ENCODE results near the gene GLI1. TPM values are rescaled to one million over a fixed set of nuclear protein-coding genes. Genes with fewer than 3 reads are reported as not detected.

GLI1 gene
- total RNA-seq, 2 donors from 2014 or later, result 3.4 to 6.4 TPM

GRCh38 chr12:57518920-57519795, 59.6 kb downstream of the GLI1 start:
- peak overlapping the region; percentile 93 for H3K4me3 Mint-ChIP-seq
- Histone ChIP-seq H3K36me3 (ENCODE audit: control insufficient read depth, insufficient read depth, low read length) (peaks cover 56% of the 10 kb centered on the region), H3K9ac (ENCODE audit: extremely low read depth, low read length, poor library complexity, severe bottlenecking) (peak overlapping the region; percentile 98), H3K27ac (ENCODE audit: low read depth, low read length) (peak overlapping the region; percentile 93), H3K27me3 (ENCODE audit: control insufficient read depth, insufficient read depth, low read length, poor library complexity, severe bottlenecking) (no peaks in the 10 kb centered on the region), H3K9me3 (ENCODE audit: control insufficient read depth, low read length) (no peaks in the 10 kb centered on the region), H3K4me3 (ENCODE audit: low read length) (peak overlapping the region; percentile 96), H3K4me1 (ENCODE audit: control insufficient read depth, insufficient read depth, low read length) (peaks cover 14% of the 10 kb centered on the region)
- peak overlapping the region; percentile 99 for H3K27ac Mint-ChIP-seq
- TF ChIP-seq CTCF (conservative IDR thresholded peaks at IDR 0.05), result no peak
- no peak for DNase-seq
- no peaks in the 10 kb centered on the region for H3K9me3 Mint-ChIP-seq
- peaks cover 49% of the 10 kb centered on the region for H3K36me3 Mint-ChIP-seq (ENCODE audit: low read depth)
- peaks cover 56% of the 10 kb centered on the region for H3K4me1 Mint-ChIP-seq
- WGBS, 2 experiments (ENCODE audit: insufficient coverage in 1 of 2, insufficient read length in 1 of 2), result 32 to 54% methylated on average over 2 to 7 of the region's 7 CpGs
- no peaks in the 10 kb centered on the region for H3K27me3 Mint-ChIP-seq (ENCODE audit: insufficient read depth)

- TF ChIP-seq CTCF (conservative IDR thresholded peaks at IDR 0.05), result no peak
- peaks cover 54% of the 10 kb centered on the region for H3K4me1 Mint-ChIP-seq
- Histone ChIP-seq H3K4me1 (ENCODE audit: control insufficient read depth, insufficient read depth, low read length) (peaks cover 9% of the 10 kb centered on the region), H3K36me3 (ENCODE audit: control insufficient read depth, insufficient read depth, low read length) (peaks cover 56% of the 10 kb centered on the region), H3K9me3 (ENCODE audit: control insufficient read depth, low read length) (no peaks in the 10 kb centered on the region), H3K4me3 (ENCODE audit: low read length) (peak overlapping the region; percentile 96), H3K27ac (ENCODE audit: low read depth, low read length) (peak overlapping the region; percentile 93), H3K9ac (ENCODE audit: extremely low read depth, low read length, poor library complexity, severe bottlenecking) (peak overlapping the region; percentile 98), H3K27me3 (ENCODE audit: control insufficient read depth, insufficient read depth, low read length, poor library complexity, severe bottlenecking) (no peaks in the 10 kb centered on the region)
- H3K27ac Mint-ChIP-seq, result peak overlapping the region; percentile 99
- 0 to 1% methylated on average over 7 to 8 of the region's 8 CpGs for WGBS, 2 experiments (ENCODE audit: insufficient coverage in 1 of 2, insufficient read length in 1 of 2)
- DNase-seq, result peak; percentile 88
- peak overlapping the region; percentile 93 for H3K4me3 Mint-ChIP-seq
- no peaks in the 10 kb centered on the region for H3K9me3 Mint-ChIP-seq
- H3K27me3 Mint-ChIP-seq (ENCODE audit: insufficient read depth), result no peaks in the 10 kb centered on the region
- peaks cover 47% of the 10 kb centered on the region for H3K36me3 Mint-ChIP-seq (ENCODE audit: low read depth)
These were observed 60.1 kb downstream of the GLI1 start for GRCh38 chr12:57519796-57520052.

- Histone ChIP-seq H3K4me1 (ENCODE audit: control insufficient read depth, insufficient read depth, low read length) (peaks cover 4% of the 10 kb centered on the region), H3K4me3 (ENCODE audit: low read length) (peak within 1 kb of the TSS; percentile 96), H3K9ac (ENCODE audit: extremely low read depth, low read length, poor library complexity, severe bottlenecking) (peak within 1 kb of the TSS; percentile 98), H3K9me3 (ENCODE audit: control insufficient read depth, low read length) (no peaks in the 10 kb centered on the region), H3K36me3 (ENCODE audit: control insufficient read depth, insufficient read depth, low read length) (peaks cover 56% of the 10 kb centered on the region), H3K27me3 (ENCODE audit: control insufficient read depth, insufficient read depth, low read length, poor library complexity, severe bottlenecking) (no peaks in the 10 kb centered on the region), H3K27ac (ENCODE audit: low read depth, low read length) (peak within 1 kb of the TSS; percentile 93)
- Mint-ChIP-seq H3K4me1 (peaks cover 49% of the 10 kb centered on the region), H3K27me3 (ENCODE audit: insufficient read depth) (no peaks in the 10 kb centered on the region), H3K9me3 (no peaks in the 10 kb centered on the region), H3K36me3 (ENCODE audit: low read depth) (peaks cover 47% of the 10 kb centered on the region), H3K4me3 (peak within 1 kb of the TSS; percentile 93), H3K27ac (peak within 1 kb of the TSS; percentile 99)
- peak; percentile 100 for DNase-seq
- 0 to 1% methylated on average over 26 to 45 of the region's 52 CpGs for WGBS, 2 experiments (ENCODE audit: insufficient coverage in 1 of 2, insufficient read length in 1 of 2)
- TF ChIP-seq CTCF (conservative IDR thresholded peaks at IDR 0.05), result no peak
These were observed 60.7 kb downstream of the GLI1 start, which contains the start of gene DDIT3 for GRCh38 chr12:57520053-57520818. TSS of gene DDIT3 (minus strand) at chr12:57520514. CDS start at chr12:57517406, 3,108 bp downstream.

All from endodermal cell (in vitro differentiated cells).